Fibroblast of skin of left quadriceps (primary cell): ENCODE results near the gene SVOPL.
"Not testable (repeated sequence)": the region's sequence is repeated elsewhere in the genome, so short reads cannot be mapped to it uniquely, and the experiment has no call there.

ENCODE experiments used
- DNase-seq, 2 experiments: peaks; one replicate each; pipeline ENCODE4 v3.0.0-alpha.2; 2013; ENCODE audit warnings: low read depth in 2 of 2

Gene SVOPL

GRCh38 chr7:138701537-138701923, 368 bp upstream of the SVOPL start:
- no peak for DNase-seq

GRCh38 chr7:138699661-138700060, 1.5 kb downstream of the SVOPL start:
- DNase-seq: no peak

DNA sequence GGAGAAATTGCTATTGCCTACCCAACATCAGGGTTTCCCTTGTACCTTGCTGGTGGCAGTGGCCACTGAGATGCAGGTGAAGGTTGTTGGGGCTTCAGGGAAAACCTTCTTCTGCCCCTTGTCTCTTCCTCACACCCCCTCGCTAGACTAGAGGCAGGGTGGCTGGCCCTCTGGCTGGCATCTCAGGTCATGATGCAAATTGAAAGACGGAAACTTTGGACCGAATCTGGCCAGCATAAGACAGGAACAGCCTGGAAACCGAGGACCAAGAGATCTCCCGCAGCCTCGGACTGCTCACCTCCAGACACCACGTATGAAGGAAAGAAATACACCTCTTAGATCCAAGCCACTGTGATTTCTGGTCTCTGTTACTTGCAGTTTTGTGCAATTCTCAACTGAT, 2.9 kb downstream of the SVOPL start:
- DNase-seq: no peak

GRCh38 chr7:138697535-138698182, 3.5 kb downstream of the SVOPL start:
- no peak for DNase-seq

GRCh38 chr7:138695776-138696175, 5.4 kb downstream of the SVOPL start:
- DNase-seq: not testable (repeated sequence)

DNA sequence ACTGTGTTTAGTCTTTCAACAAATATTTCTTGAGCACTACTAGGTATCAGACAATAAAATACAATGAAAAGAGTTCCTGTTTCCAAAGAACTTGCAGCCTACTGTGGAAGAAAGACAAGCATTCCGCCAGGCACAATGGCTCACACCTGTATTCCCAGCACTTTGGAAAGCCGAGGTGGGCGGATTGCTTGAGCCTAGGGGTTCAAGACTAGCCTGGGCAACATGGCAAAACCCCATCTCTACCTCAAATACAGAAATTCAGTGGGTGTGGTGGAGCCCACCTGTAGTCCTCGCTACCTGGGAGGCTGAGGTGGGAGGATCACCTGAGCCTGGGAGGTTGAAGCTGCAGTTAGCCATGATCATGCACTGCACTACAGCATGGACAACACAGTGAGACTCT, 6.1 kb downstream of the SVOPL start:
- no peak for DNase-seq

GRCh38 chr7:138691178-138691577, 10.0 kb downstream of the SVOPL start:
- DNase-seq: no peak

- DNase-seq: no peak
Measured at GRCh38 chr7:138690495-138690894, 10.7 kb downstream of the SVOPL start.

DNA sequence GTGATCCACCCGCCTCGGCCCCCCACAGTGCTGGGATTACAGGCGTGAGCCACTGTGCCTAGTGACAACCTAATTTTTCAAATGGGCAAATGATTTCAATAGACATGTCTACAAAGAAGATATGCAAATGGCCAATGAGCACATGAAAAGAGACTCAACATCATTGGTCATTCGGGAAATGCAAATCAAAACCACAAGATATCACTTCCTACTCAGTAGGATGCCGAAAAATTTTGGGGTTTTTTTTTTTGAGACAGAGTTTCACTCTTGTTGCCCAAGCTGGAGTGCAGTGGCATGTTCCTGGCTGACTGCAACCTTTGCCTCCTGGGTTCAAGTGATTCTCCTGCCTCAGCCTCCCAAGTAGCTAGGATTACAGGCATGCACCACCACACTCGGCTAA, 13.1 kb downstream of the SVOPL start:
- not testable (repeated sequence) for DNase-seq

- no peak for DNase-seq
Measured at GRCh38 chr7:138684340-138684739, 16.8 kb downstream of the SVOPL start.

DNA sequence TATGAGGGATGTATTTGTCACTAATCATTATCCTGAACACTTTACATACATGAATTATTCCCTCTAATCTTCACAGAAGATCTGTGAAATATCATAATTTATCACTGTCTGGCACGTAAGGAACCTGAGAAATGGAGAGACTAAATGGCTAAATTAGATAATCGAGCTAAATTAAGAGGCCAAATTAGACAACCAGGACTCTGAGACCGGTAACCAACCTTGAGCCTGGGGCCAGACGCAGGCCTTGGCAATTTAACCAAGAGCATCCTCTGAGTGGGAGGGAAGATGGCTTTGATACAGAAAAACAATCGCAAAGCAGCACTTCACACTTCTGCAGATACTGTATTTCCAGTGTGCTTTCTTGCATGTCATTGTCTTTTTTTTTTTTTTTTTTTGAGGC, 21.4 kb downstream of the SVOPL start:
- DNase-seq: no peak

DNA sequence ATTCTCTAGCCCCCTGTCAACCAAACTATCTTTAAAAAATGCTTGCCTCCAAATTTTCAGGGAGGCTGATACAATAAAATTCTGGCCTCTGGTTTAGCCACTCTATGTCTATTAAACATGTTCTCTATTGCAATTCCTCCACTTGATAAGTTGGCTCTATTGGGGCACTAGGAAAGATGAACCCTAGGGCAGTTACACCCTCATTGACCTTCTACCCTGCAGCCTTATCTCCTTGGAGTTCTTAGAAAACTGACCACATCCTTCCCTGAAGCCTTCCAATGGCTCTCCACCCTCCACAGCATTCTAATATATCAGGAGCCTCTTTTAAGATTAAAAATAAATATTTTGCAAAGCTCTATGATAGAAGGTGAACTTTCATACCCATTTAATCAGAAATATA, 30.6 kb downstream of the SVOPL start:
- DNase-seq: no peak

DNA sequence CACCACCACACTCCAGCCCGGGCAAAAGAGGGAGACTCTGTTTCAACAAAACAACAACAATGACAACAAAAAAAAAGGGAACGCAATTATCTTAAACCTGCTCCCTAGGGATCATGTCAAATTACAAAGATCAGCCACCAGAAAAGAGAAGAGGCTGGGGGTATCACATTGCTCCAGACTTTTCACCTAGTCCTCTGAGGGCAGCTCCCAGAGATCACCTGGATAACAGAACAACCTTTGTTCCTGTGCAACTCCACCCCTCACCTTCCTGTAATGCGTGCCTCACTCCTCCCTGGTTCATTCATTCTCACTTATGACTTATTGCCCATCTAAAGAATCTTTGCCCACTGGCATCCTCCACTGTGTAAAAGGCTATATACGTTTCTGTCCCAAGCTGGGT, 31.8 kb downstream of the SVOPL start:
- no peak for DNase-seq

DNA sequence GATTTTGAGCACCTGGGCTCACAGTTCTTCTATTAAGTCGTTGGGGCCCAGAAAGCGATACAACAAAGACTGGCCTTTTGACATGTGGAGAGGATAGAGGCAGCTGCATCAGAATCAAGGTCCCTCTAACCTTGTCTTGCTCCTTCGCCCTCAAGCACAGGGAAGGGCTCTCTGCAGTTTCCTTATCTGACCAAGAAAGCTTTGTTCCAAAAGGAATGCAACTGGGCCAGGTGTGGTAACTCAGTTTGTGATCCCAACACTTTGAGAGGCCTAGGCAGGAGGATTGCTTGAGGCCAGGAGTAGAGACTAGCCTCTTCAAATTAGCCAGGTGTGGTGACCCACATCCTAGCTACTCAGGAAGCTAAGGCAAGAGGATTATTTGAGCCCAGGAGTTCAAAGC, 32.2 kb downstream of the SVOPL start:
- DNase-seq: no peak

DNA sequence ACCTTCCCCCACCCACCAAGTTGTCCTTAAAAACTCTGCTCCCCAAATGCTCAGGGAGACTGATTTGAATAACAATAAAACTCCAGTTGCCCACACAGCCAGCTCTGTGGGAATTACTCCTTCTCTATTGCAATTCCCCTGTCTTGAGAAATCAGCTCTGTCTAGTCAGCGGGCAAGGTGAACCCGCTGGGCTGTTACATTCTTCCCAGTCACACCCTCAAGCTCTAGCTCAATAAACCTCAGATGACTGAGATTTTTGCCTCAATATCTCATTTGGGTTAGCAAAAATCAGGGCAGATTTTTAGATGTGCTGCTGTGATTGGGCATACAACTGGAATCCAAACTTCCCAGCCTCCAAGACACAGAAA, 32.9 kb downstream of the SVOPL start:
- DNase-seq: no peak

GRCh38 chr7:138667535-138668228, 33.5 kb downstream of the SVOPL start:
- DNase-seq: no peak

DNA sequence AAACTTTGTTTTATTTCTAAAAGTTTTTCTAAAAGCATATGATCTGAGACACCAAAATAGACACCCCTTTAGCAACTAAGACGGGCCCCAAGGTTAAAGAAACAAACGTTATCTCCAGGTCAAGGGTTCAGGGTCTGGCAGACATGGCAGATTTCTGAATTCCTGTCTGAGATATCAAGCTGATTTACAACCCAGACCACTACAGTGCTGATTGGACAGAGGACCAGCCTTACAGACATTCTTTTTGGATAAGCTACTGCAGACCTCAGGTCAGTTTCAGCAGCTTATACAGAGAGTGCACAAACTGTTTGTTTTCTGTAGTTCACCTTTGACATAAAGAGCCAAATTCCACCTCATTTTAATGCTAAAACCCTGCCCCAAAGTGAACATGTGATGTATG, 34.8 kb downstream of the SVOPL start:
- no peak for DNase-seq

- no peak for DNase-seq
Measured at GRCh38 chr7:138665669-138666140, 35.5 kb downstream of the SVOPL start.

- DNase-seq: no peak
Measured at GRCh38 chr7:138665249-138665648, 35.9 kb downstream of the SVOPL start.

DNA sequence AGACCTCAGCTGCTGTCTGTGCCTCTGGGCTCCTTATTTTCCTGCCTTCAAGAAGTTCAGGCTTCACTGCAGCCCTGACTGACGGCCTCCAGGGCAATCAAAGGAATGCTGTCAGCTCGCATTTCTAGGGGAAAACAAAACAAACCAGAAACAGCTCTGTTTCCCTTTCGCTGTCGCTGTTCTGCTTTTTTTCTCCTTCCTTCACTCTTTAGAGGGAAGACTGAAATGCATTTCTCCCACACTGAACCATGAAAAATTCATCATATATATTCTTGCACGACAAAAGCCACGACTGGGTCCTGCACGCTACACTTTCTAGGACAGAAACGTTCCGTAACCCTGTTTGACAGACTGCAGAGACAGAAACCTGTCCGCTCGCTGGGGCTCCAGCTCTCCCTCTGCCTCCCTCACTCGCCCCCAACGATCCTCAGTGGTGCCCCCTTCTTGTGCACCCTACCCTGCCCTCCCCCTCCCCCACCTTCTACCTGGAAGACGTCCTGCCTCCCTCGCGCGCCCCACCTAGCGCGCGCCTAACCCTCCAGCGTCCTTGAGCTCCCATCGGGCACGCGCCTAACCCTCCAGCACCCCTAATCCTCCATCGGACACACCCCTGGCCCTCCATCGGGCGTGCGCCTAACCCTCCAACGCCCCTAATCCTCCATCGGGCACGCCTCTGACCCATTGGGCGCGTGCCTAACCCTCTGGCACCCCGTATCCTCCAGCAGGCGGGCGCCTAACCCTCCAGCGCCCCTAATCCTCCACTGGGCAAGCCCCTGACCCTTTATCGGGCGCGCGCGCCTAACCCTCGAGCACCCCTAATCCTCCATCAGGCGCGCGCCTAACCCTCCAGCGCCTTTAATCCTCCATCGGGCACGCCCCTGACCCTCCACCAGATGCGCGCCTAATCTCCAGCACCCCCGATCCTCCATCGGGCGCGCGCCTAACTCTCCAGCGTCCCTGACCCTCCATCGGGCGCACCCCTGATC, 37.1 kb downstream of the SVOPL start:
- no peak for DNase-seq

DNA sequence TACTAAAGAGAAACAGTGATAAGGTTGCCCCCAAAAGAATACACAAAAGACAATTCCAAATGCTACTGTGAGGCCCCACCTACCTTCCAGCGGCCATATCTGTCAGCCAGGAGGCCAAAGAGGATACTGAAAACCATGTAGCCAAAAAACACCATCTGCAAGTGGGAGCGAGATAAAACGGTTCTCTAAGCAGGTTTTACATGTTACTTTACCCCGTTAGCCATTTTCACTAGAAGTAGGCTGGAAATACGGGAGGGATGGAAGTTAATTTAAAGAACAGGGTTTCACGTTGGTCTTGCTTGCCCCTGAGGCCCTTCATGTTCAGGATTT, 38.2 kb downstream of the SVOPL start:
- DNase-seq: no peak
